NCI-H460 (cell line): ENCODE results near the gene EPM2A. TPM values are rescaled to one million over a fixed set of nuclear protein-coding genes. Genes with fewer than 3 reads are reported as not detected.
"Not testable (repeated sequence)": the region's sequence is repeated elsewhere in the genome, so short reads cannot be mapped to it uniquely, and the experiment has no call there.

Experiments
- DNase-seq: peaks from one replicate; pipeline ENCODE4 v3.0.0-alpha.2; 2016; ENCODE audit warnings: low read depth; ENCODE audit errors: extremely low read depth
- total RNA-seq: library from RNA; depleted of rRNA; stranded (reverse); fragments of >200 nt; shearing (Covaris generic); gene quantifications from 2 replicates; pipeline ENCODE4 v1.2.3, GENCODE V29; 2014

EPM2A gene
- total RNA-seq, 1 experiment from 2014 or later: 5.7 TPM

DNA sequence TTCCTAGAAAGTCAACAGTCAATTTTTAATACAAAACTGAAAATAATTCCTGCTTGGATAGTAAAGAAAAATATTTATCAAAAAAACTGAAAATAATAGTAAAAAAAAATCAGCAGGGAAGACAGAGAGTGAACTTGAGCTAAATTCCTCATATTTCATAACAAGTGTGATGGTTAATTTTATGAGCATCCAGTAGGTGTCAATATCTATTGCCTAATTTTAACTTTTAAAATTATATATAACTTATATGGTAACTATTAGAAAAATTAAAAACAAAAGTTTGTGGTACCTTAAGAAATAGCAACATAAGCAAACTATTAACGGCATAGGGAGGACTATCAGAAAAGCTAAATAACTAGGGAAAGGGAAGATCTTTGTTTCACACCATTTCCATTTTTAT is 2.1 kb downstream of the EPM2A start:
- DNase-seq: no peak

DNA sequence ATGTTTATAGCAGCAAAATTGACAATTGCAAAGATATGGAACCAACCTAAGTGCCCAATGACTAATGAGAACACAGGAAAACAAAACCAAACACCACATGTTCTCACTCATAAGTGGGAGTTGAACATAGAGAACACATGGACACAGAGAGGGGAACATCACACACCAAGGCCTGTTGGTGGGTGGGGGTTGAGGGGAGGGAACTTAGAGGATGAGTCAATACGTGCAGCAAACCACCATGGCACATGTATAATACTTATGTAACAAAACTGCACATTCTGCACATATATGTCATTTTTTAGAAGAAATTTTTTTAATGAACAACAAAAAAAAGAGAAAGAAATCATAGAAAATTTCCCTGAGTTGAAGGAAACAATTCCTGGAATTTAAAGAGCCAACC is 3.9 kb downstream of the EPM2A start:
- DNase-seq: no peak

DNA sequence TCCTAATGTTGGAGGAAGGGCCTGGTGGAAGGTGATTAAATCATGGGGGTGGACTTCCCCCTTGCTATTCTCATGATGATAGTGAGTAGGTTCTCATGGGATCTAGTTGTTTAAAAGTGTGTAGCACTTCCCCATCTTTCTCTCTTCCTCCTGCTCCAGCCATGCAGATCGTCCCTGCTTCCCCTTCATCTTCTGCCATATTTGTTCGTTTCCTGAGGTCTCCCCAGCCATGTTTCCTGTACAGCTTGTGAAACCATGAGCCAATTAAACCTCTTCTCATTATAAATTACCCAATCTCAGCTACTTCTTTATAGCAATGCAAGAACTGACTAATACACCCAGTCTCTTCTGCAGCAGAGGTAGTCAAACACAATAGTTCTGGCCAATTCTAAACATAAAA is 5.4 kb downstream of the EPM2A start:
- DNase-seq: no peak

DNA sequence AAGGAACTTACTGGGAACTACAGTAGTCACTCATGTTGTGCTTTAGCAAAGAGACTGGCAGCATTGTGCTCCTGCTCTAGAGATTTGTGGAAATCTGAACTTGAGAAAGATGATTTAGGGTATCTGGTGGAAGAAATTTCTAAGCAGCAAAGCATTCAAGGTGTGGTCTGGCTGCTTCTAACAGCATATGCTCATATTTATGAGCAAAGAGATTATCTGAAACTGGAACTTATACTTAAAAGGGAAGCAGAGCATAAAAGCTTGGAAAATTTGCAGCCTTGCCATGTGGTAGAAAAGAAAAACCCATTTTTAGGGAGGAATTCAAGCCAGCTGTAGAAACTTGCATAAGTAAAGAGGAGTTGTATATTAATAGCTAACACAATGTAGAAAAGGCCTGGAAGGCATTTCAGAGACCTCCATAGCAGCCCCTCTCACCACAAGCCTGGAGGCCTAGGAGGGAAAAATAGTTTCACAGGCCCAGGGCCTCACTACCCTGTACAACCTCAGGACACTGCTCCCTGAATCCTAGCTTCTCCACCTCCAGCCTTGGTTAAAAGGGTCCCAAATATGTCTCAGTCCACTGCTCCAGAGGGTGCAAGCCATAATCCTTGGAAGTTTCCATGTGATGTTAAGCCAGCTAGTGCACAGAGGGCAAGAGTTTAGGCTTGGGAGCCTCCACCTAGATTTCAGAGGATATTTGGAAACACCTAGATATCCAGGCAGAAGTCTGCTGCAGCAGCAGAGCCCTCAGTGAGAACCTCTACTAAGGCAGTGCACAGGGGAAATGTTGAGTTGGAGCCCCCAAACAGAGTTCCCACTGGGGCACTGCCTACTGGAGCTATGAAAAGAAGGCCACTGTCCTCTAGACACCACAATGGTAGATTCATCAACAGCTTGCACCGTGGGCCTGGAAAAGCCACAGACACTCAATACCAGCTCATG is 6.6 kb downstream of the EPM2A start:
- DNase-seq: no peak

GRCh38 chr6:145727817-145728388 is 7.4 kb downstream of the EPM2A start:
- no peak for DNase-seq

- DNase-seq: no peak
These were observed 9.8 kb downstream of the EPM2A start for GRCh38 chr6:145725570-145725969.

GRCh38 chr6:145723646-145724045 is 11.7 kb downstream of the EPM2A start:
- no peak for DNase-seq

- no peak for DNase-seq
These were observed 13.1 kb downstream of the EPM2A start for GRCh38 chr6:145722190-145722589.

DNA sequence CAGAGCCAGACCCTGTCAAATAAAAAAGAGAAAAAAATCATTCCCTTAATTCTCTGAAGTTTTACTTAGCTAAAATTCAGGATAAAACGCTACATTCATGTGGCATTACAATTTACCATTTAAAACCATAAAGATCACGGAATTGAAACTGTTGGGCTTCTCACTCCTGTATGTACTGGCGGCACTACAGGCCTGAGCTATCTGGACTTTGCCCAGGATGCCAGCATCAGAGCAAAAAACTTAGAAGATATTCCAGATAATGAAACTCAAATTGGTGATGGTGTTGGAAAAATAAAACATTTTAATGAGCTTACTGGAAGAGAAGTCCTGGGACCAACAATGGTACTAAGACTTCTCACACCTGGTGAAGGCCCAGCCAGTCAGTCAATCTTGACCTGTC is 14.2 kb downstream of the EPM2A start:
- DNase-seq: no peak

DNA sequence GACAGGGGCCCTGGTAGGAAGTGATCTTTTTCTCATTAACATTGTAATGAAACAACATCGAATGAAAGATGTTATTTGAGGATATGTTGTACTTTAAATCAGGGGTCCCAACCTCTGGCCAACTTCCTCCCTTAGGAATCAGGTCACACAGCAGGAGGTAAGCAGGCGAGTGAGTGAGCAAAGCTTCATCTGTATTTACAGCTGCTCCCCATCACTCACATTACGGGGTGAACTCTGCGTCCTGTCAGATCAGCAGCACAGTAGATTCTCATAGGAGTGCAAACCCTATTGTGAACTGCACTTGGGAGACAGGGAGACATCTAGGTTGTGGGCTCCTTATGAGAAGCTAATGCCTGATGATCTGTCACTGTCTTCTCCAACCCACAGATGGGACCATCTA is 19.9 kb downstream of the EPM2A start:
- no peak for DNase-seq

DNA sequence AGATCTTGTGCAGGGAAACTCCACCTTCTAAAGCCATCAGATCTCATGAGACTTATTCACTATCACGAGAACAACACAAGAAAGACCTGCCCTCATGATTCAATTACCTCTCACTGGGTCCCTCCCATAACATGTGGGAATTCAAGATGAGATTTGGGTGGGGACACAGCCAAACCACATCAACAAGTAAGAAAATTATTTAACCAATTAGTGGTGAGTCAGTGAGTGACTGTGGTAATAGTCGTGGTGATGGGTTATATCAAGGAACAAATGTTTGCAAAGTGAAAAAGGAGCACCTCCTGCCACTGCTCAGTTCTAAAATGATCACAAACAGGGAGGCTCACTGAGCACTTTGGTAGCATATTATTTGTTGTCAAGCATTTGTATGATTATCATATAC is 20.6 kb downstream of the EPM2A start:
- no peak for DNase-seq

- no peak for DNase-seq
These were observed 21.5 kb downstream of the EPM2A start for GRCh38 chr6:145713773-145714172.

DNA sequence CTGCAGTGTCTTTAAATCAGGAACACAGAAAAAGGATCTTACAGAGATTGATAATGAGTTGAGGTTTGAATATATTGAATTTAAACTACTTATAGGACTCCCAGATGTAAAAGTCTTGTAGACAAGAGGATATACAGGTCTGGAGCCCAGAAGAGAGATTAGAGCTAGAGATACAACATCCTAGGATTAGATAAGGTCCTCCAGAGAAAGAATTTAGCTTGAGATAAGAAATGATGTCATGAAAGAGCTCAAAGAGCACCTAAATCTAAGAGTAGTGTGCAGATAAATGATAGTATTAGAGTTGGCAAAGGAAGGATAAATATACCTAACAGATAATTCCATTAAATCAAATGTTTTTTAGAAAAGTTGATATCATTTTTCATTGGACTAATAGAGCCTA is 23.9 kb downstream of the EPM2A start:
- DNase-seq: no peak

DNA sequence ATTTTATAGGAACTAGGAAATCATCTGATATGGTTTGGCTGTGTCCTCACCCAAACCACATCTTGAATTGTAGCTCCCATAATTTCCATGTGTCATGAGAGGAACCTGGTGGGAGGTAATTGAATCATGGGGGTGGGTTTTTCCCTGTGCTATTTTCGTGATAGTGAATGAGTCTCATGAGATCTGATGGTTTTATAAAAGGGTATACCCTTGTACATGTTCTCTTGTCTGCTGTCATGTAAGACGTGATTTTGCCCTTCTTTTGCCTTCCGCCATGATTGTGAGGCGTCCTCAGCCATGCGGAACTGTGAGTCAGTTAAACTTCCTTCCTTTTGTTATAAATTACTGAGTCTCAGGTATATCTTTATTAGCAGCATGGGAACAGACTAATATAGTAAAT is 27.9 kb downstream of the EPM2A start:
- DNase-seq: no peak

DNA sequence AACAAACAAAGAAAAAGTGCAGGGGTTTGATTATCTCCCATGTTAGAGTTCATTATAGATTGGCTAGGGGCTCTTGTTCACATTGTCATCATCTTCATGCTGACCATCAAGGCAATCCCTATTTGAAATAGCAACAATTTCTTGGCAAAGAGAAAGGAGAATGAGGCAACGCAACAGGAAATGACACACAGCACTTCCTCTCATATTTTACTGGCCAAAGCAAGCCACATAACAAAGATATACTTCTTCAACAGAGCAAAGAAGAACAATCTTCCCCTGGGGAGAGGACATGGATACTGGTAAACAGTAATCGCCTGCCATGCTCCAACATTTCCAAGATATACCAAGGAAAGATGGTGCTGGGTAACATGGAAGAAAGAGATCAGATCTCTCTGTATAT is 29.8 kb downstream of the EPM2A start:
- DNase-seq: no peak

- no peak for DNase-seq
These were observed 31.1 kb downstream of the EPM2A start for GRCh38 chr6:145704143-145704781.

DNA sequence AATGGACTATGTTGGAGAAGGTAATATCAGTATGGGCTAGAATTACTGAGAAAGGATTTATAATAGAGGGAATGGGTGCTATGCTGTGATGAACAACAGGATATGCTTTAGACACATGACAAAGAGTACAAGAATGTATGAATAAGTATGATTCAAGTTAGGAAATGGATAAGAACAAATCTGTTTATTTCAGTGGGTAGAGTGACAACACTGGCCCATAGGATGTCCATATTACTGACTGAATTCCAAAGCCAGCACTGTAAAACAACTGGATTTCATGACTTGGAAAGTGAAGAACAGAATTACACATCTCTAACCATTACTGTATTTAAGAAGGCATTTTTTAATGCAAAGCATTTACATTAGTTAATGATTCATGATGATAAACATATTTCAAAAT is 35.9 kb downstream of the EPM2A start:
- DNase-seq: no peak

- DNase-seq: not testable (repeated sequence)
These were observed 37.9 kb downstream of the EPM2A start for GRCh38 chr6:145697401-145697800.

GRCh38 chr6:145694083-145694737 is 41.1 kb downstream of the EPM2A start:
- DNase-seq: no peak

- DNase-seq: no peak
These were observed 44.4 kb downstream of the EPM2A start for GRCh38 chr6:145690969-145691368.

DNA sequence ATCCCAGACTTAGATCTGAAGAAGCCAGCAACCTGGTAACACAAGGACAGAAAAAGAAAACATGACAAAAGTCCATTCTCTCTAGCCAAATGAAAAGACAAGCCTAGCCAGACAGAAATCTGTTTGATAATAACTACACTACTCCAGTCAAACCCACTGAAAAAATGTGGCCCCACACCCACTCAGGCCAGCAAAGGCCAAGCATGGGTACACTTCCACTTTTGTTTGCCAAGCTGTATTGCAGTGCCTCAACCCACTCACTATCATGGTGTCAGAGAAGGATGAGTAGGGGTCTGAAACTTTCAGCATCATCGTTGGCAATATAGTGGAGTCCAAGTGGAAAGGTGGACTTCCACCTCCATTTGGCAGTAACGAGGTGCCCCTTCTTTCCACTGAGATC is 45.8 kb downstream of the EPM2A start:
- DNase-seq: no peak
